ENCODE data around the gene NPTN.
"Not testable (repeated sequence)": the region's sequence is repeated elsewhere in the genome, so short reads cannot be mapped to it uniquely, and the experiment has no call there.

Gene NPTN

GRCh38 chr15:73633111-73633990, at the start of gene NPTN:
NPTN (minus strand) TSS chr15:73633389; CDS start chr15:73633215, 174 bp downstream.
- peak; percentile 97 to 98 for DNase-seq

- DNase-seq: no peak
These were observed 49.5 kb upstream of the NPTN start for GRCh38 chr15:73682600-73683090.

GRCh38 chr15:73681856-73682599, 48.8 kb upstream of the NPTN start:
- no peak for DNase-seq

GRCh38 chr15:73681063-73681462, 47.9 kb upstream of the NPTN start:
- DNase-seq: no peak

- no peak for DNase-seq
These were observed 47.4 kb upstream of the NPTN start for GRCh38 chr15:73680549-73680948.

- no peak for DNase-seq
These were observed 46.8 kb upstream of the NPTN start for GRCh38 chr15:73679964-73680363.

- no peak for DNase-seq
These were observed 46.0 kb upstream of the NPTN start for GRCh38 chr15:73679180-73679579.

- DNase-seq: no peak
These were observed 45.3 kb upstream of the NPTN start for GRCh38 chr15:73678498-73678897.

GRCh38 chr15:73677733-73678132, 44.5 kb upstream of the NPTN start:
- DNase-seq: no peak

- peak; percentile 37 to 51 for DNase-seq
These were observed 44.0 kb upstream of the NPTN start for GRCh38 chr15:73677146-73677607.

GRCh38 chr15:73674587-73674986, 41.4 kb upstream of the NPTN start:
- no peak for DNase-seq

GRCh38 chr15:73660455-73660854, 27.3 kb upstream of the NPTN start:
- DNase-seq: no peak

GRCh38 chr15:73658645-73659044, 25.5 kb upstream of the NPTN start:
- DNase-seq: no peak

GRCh38 chr15:73655724-73656123, 22.5 kb upstream of the NPTN start:
- no peak for DNase-seq

GRCh38 chr15:73654659-73655058, 21.5 kb upstream of the NPTN start:
- no peak for DNase-seq

- DNase-seq: no peak
These were observed 17.4 kb upstream of the NPTN start for GRCh38 chr15:73650416-73651126.

- no peak for DNase-seq
These were observed 14.8 kb upstream of the NPTN start for GRCh38 chr15:73648014-73648295.

GRCh38 chr15:73647259-73648013, 14.2 kb upstream of the NPTN start:
- no peak for DNase-seq

- not testable (repeated sequence) for DNase-seq
These were observed 6.3 kb upstream of the NPTN start for GRCh38 chr15:73639464-73639863.

- DNase-seq: no peak
These were observed 4.3 kb upstream of the NPTN start for GRCh38 chr15:73637527-73637926.

- DNase-seq: no peak
These were observed 854 bp upstream of the NPTN start for GRCh38 chr15:73633991-73634495.

GRCh38 chr15:73632670-73633058, 525 bp downstream of the NPTN start:
- peak in 1 of 2 donors; percentile 13 for DNase-seq

All from stimulated activated CD4-positive, alpha-beta T cell treated with anti-CD3 and anti-CD28 coated beads, Interleukin-2, amount 100 ng/mL, for 48 hours (primary cell).